Left ventricle myocardium inferior (tissue), 1 donor: ENCODE results near the gene PEX5L. TPM values are rescaled to one million over a fixed set of nuclear protein-coding genes. Genes with fewer than 3 reads are reported as not detected.

Experiments used
- DNase-seq: peaks from one replicate; pipeline ENCODE4 v3.0.0-alpha.2; 2020
- H3K27ac ChIP-seq: fragments of 200-600 bp; replicated peaks from 2 replicates; pipeline ENCODE4 v1.8.0; 2021
- H3K27me3 ChIP-seq: fragments of 200-600 bp; 2 replicates; pipeline ENCODE4 v1.8.0; 2021; ENCODE audit warnings: low read depth
- H3K36me3 ChIP-seq: fragments of 200-600 bp; 2 replicates; pipeline ENCODE4 v1.8.0; 2021
- H3K4me1 ChIP-seq: fragments of 200-600 bp; 2 replicates; pipeline ENCODE4 v1.8.0; 2021
- H3K4me3 ChIP-seq: fragments of 200-600 bp; 2 replicates; pipeline ENCODE4 v1.8.0; 2021; ENCODE audit warnings: mild to moderate bottlenecking, moderate library complexity
- H3K9me3 ChIP-seq: fragments of 200-600 bp; replicated peaks from 2 replicates; pipeline ENCODE4 v1.8.0; 2021
- intact Hi-C: fragments of 100-400 bp; cut with micrococcal nuclease; formaldehyde crosslinking; loops from one replicate; pipeline ENCODE4 v1.11.0; 2022
- total RNA-seq: library from RNA; stranded (reverse); fragmentation: NEBNext Ultra II Directional; extraction: Animal tissue kit (Norgen Biotek cat#: 25700); gene quantifications from one replicate; pipeline ENCODE4 v1.2.1, GENCODE V29; 2021
- TF ChIP-seq, protein P1 (sequence below): fragments of 200-600 bp; IDR thresholded peaks from 2 replicates; pipeline ENCODE4 v1.8.0; 2021; ENCODE audit warnings: antibody characterized with exemption, mild to moderate bottlenecking, borderline replicate concordance
- donor health status: DM: no; HTN: yes; CAD: no; lungs with severe emphysema.

The PEX5L gene
- total RNA-seq, 1 donor from 2014 or later: 0.41 TPM

DNA sequence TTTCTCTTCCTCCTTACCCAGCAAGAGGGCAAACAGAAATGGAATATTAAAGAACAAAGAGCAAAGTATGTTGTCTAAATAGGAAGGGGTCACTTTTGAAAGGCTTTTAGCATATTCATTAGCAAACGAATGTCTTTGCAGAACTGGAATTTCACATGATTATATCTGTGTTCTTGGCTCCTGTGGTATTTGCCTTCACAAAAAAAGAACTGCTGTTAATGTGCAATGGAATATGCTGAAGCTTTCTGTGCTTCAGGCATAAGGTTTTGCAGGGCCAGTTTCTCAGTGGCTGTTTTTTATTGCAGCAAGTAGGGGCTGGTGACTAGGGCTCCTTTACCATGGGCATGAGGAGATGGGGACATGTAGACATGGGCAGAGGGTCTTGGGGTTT is 210.5 kb downstream of the PEX5L start:
- no peak overlapping the region for H3K4me3 ChIP-seq
- intact Hi-C loops: no loop called here
- DNase-seq: no peak
- H3K36me3 ChIP-seq: no peaks in the 10 kb centered on the region
- no peak overlapping the region for H3K27ac ChIP-seq
- peaks cover 18% of the 10 kb centered on the region for H3K4me1 ChIP-seq
- TF ChIP-seq, protein P1, sequence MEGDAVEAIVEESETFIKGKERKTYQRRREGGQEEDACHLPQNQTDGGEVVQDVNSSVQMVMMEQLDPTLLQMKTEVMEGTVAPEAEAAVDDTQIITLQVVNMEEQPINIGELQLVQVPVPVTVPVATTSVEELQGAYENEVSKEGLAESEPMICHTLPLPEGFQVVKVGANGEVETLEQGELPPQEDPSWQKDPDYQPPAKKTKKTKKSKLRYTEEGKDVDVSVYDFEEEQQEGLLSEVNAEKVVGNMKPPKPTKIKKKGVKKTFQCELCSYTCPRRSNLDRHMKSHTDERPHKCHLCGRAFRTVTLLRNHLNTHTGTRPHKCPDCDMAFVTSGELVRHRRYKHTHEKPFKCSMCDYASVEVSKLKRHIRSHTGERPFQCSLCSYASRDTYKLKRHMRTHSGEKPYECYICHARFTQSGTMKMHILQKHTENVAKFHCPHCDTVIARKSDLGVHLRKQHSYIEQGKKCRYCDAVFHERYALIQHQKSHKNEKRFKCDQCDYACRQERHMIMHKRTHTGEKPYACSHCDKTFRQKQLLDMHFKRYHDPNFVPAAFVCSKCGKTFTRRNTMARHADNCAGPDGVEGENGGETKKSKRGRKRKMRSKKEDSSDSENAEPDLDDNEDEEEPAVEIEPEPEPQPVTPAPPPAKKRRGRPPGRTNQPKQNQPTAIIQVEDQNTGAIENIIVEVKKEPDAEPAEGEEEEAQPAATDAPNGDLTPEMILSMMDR: no peak
- H3K9me3 ChIP-seq: no peaks in the 10 kb centered on the region
- H3K27me3 ChIP-seq: no peaks in the 10 kb centered on the region

DNA sequence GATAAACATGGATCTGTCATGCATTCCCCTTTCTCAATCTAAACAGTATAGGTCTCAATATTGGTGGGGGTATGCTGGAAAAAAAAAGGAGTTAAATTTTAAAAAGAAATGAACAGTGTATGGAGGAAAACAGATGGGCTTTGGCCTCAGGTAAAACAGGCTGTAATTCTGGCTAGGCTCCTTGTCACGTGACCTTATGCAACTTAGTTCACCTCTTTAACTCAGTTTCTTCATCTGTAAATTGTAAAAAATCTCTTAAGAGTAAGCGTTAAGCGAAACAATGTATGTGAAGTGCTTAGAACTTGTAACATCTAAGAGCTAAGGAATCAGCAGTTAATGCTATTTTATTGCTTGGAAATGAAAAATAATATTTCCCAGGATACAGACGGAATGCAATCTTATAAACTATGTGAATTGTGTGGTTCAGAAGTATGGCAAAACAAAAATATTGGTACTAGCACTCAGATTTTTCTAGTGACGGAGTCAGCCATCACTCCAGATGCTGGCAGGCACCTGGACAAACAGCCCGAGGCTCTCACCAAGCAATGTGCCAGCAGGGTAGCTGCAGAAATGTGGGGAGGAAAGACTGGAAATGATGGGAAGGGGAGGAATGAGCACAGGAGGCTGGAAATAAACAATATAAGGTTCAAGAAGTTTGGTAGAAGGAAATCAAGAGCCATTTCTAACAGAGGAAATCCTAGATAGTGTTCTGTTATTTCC is 211.1 kb downstream of the PEX5L start:
- no peak overlapping the region for H3K27ac ChIP-seq
- no peak for DNase-seq
- no peaks in the 10 kb centered on the region for H3K27me3 ChIP-seq
- no peak overlapping the region for H3K4me3 ChIP-seq
- H3K4me1 ChIP-seq: peaks cover 18% of the 10 kb centered on the region
- no peaks in the 10 kb centered on the region for H3K9me3 ChIP-seq
- TF ChIP-seq, protein P1: no peak
- intact Hi-C loops: no loop called here
- H3K36me3 ChIP-seq: no peaks in the 10 kb centered on the region

DNA sequence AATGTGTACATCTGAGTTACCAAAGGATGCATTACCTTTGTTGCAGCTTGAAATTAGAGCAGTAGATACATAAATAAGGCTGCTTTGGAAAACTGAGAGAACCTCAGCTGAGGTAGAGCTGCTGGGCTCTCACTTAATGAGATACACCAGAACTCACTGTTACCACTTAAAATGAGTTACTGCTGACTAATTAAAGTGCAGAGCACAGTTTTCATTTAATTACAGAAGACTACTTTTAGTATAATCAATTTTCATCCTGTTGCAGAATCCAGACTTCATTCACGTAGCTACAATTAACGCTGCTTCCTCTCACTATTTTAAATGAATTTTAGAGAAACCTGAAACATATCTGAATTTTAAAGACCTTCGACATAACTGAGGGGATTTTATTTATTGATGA is 214.4 kb downstream of the PEX5L start:
- DNase-seq: no peak
- intact Hi-C loops: no loop called here
- TF ChIP-seq, protein P1: no peak
- Histone ChIP-seq H3K36me3 (no peaks in the 10 kb centered on the region), H3K27ac (no peak overlapping the region), H3K4me1 (peaks cover 34% of the 10 kb centered on the region), H3K27me3 (no peaks in the 10 kb centered on the region), H3K4me3 (no peak overlapping the region), H3K9me3 (no peaks in the 10 kb centered on the region)

DNA sequence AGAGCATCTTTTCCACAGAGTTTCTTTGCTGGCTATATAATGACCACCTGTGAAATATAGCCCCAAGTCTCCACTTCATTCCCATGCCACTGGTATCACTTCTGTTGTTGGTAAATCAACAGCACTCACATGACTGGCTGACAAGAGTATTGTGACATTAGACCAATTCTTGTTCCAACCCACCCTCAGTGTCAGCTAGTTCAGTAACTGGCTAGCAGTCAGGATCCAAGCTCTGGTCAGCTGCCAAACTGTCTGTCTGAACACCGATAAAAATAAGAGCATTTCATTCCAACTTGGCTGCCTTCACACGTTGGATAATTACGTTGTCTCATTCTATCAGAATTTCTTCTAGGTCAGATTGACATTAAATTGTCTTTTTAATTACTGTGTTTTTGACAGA is 217.4 kb downstream of the PEX5L start:
- no peaks in the 10 kb centered on the region for H3K36me3 ChIP-seq
- H3K9me3 ChIP-seq: no peaks in the 10 kb centered on the region
- peak overlapping the region; percentile 39 for H3K27ac ChIP-seq
- no peak overlapping the region for H3K4me3 ChIP-seq
- peaks cover 28% of the 10 kb centered on the region for H3K4me1 ChIP-seq
- H3K27me3 ChIP-seq: no peaks in the 10 kb centered on the region
- peak; percentile 62 for DNase-seq
- intact Hi-C loops: no loop called here
- TF ChIP-seq, protein P1: no peak

DNA sequence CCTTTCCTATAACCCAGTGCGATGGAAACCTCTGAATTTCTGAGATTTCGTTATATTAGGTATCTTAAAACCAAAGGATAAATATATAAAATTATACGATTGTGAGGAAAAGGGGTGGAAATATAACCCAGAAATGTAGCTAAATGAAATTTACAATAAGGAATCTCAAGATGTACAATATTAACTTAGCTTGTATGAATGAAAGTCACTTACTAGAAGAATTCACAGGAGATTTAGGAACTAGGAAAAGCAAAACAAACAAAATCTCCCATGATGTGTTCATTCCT is 224.7 kb downstream of the PEX5L start:
- H3K9me3 ChIP-seq: no peaks in the 10 kb centered on the region
- H3K27ac ChIP-seq: no peak overlapping the region
- H3K4me3 ChIP-seq: no peak overlapping the region
- H3K4me1 ChIP-seq: no peaks in the 10 kb centered on the region
- DNase-seq: no peak
- intact Hi-C loops: no loop called here
- H3K36me3 ChIP-seq: no peaks in the 10 kb centered on the region
- TF ChIP-seq, protein P1: no peak
- H3K27me3 ChIP-seq: no peaks in the 10 kb centered on the region
